HG02571 (cell line): ENCODE results near the gene RPS19.
A peak's percentile ranks its signal among the peaks of the same experiment; 100 is the strongest.
"Not testable (repeated sequence)": the region's sequence is repeated elsewhere in the genome, so short reads cannot be mapped to it uniquely, and the experiment has no call there.

Experiments used
- ATAC-seq: cut with Tn5 transposase; IDR thresholded peaks from one replicate; pipeline ENCODE4 v1.9.1; 2021; ENCODE audit warnings: mild to moderate bottlenecking, moderate library complexity; ENCODE audit not compliant: unreplicated experiment

Gene RPS19

DNA sequence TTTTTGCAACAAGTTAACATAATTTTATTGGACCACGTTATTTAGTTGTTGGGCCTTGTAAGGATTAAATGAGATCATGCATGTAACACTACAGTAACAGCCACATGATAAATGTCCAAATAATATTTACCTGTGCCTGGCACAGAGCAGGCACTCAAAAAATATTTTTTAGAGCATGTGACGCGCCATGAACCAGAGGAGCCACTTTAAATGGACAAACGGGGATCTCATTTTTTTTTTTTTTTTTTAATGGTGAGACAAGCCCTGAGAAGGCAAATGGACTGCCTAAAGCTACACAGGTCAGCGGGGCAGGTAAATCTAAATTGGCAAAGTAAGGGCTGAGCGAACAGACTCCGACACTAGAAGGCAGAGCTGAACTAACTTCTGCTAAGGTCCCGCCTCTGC is 840 bp upstream of the RPS19 start:
- no peak for ATAC-seq

DNA sequence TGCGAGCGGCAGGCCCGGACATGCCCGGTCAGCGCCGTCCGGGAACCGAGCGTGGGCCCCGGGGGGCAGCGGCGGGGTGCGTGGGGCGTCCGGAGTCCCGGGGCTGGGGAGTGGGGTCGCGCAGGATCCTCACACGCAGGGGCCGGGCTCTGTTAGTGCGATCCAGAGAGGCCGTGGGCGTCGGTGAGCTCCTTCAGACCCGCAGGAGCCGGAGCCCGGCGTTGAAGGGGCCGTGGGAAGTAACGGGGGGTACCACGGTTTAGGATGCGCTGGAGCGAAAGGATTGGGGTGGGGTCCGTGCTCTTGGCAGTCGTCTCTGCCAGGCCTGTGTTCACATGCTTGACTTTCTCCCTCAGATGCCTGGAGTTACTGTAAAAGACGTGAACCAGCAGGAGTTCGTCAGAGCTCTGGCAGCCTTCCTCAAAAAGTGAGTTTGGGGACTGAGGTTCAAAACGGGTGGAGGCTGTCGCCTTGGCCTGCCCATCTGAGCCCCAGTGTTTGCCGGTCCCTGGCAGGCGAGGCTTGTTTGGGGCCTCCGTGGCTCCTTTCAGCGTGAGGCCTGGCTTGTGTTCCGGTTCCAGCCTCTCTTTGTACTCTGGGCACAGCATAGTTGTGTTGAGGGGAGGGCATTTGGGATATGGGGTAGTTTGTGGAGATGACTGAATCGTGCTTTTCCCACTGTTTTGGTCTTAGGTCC is 512 bp downstream of the RPS19 start:
- no peak for ATAC-seq

DNA sequence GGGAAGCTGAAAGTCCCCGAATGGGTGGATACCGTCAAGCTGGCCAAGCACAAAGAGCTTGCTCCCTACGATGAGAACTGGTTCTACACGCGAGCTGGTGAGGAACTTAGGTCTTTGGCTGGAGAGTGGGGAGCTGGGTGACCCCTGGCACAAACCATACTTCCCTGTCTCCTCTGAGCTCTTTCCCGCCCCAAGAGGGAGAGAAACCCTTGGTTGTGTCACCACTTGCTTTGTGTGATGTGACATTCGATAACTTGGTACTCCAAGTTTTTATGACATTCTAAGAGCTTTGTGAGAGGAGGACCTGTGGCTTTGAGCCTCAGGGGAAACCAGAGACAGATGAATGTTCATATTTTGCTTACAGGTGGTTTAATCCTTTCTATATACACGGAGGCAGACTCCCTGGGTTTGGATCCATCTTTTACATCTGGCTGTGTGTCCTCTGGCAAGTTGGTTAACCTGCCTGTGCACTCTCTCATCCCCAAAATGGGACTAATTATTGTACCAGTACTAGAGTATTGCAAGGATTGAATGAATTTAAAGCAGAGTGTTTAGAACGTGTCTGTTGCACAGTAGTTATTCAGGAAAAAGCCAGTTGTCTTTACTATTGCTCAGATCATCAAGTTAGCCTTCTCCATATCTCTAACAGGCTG is 1.2 kb downstream of the RPS19 start:
- no peak for ATAC-seq

DNA sequence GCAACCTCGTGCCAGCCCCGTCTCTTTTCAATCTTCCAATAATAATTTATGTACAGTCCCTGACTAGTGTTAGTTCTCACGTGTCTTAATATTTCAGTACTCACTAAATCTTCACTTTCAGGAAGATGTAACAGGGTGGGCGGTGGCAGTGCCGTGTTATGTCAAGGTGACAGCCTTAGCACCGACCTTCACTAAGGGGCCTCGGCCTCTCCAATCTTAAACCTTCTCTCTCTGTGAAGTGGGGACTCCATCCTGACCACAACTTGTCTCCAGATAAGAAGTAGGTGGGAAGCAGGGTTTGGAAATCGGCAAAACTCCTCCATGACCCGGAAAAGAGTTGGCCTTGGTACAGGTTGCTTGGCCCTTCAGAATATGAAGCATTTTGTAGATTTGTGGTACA is 1.8 kb downstream of the RPS19 start:
- no peak for ATAC-seq

- no peak for ATAC-seq
Observed at GRCh38 chr19:41862445-41862986, 2.5 kb downstream of the RPS19 start.

- ATAC-seq = no peak
Observed at GRCh38 chr19:41863209-41863931, 3.3 kb downstream of the RPS19 start.

DNA sequence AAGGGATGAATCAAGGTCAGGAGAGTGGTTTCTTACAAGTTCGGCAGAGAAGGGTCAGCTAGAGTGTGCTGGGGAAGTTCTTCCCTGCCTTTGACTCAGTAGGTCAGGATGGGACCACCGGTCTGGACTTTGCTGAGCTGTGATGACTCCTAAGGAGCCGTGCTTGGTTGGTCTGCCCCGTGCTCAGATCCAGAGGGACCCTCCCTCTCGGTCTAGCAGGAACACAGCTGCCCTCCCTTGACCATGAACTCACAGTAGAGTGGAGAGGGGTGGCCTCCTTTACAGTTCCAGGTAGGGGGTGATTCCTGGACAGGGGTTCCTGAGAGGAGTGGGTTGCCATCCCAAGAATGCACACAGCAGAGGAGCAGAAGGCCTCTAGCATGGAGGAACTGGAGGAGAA is 4.3 kb downstream of the RPS19 start:
- ATAC-seq = no peak

DNA sequence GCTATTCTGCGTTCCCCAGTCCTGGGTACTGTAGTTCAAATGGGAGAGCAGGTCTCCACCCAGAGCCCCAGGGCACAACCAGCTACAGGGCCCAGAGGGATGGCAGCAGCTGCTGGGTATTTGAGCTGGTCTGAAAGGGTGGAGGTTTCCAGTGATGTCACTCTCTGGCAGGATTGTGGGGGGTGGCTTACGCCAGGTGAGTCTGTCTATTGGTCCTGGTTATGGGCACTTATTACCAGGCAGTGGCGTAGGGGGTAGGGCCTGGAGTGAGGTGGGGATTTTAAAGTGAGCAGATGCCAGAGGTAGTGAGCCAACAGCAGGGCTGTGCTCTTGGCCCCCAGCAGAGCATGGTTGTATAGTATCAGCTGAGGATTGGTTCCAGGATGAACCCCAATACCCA is 6.2 kb downstream of the RPS19 start:
- ATAC-seq = no peak

- ATAC-seq = no peak
Observed at GRCh38 chr19:41868120-41868988, 8.3 kb downstream of the RPS19 start.

DNA sequence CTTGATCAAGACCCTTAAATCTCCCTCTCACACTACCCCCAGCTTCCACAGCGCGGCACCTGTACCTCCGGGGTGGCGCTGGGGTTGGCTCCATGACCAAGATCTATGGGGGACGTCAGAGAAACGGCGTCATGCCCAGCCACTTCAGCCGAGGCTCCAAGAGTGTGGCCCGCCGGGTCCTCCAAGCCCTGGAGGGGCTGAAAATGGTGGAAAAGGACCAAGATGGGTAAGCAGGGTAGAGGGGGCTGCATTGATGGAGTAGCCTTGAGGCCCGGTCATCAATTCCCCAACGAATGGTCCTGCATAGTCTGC is 8.9 kb downstream of the RPS19 start:
- ATAC-seq = no peak

DNA sequence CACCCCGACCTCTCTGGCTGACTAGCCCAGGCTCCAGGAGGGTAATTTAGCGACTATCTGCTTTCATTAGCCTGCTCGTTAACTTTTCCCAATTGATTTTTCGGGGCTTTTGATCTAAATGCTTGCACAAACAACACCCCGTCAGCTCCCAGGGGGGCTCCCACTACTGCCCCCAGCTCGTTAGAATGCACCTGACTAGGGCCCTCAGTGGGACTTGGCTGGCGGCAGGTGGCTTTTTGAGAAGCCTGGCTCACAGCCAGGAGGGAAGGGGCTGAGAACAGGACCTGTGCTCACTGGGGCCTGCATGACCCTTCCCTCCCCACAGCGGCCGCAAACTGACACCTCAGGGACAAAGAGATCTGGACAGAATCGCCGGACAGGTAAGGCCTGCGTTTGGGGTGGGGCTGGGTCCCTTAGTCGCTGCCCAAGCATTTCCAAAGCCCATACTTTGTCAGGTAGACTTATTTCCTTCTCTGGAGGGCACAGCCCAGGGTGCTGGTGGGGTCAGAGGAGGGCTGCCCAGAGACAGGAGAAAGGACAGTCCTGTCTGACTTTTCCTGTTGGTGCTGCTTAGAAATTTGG is 9.4 kb downstream of the RPS19 start:
- no peak for ATAC-seq

DNA sequence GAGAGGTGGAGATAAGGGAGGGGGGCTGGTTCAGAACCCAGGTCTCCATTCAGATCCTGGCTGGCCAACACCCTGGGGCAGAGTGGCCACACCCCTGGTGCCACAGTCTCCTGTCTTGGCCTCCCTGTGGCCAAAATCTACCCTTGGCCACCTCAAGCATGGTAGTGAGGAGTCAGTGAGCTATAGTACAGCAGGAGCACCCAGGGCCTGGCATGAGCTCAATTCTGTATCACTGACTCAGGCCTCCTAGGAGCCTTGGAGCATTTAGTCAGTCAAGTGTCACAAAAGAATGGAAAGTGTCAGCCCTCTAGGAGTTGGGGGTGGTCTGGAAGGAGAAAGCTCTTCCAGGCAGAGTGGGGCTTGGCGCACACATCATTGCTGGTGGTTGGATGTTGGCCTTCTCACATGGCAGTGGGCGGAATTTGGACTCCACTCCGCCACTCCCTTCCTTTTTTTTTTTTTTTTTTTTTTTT is 10.4 kb downstream of the RPS19 start:
- no peak for ATAC-seq

DNA sequence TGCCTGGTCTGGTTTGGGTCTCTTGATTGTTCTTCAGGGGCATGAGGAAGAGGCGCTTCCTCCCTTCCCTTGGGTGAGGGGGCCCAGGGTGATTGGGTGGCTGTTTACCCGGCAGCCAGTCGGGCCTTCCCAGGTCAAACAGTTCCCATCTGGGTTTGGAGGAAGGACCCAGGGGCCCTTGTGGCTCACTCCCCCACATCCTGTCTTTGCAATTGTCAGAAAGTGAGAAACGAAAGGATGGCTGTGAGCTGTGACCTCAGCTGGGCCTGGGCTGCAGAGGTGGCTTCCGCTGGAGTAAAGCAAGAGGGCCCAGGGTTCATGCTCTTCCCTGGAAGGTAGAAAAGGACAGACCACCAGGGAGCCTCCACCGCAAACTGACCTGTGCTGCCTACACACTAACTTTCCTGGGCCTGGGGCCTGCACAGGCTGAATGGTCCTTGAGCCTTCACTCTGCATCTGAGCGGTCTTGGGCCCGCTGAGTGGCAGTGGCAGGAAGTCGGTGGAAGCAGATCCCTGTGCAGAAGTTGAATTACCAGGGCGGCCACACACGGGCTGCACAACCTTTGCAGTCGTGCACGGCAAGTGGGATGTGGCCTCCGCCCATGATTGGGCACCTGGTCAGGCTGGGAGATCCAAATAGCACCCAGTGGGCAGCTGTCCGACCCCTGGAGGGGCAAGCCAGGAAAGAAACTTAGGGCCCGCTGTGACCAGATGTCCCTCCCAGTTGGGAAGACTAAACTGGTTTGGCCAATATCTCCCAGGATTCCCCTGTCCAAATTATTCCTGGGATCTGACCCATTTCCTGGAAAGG is 11.7 kb downstream of the RPS19 start:
- ATAC-seq = peak; percentile 47

GRCh38 chr19:41872384-41872774 is 12.3 kb downstream of the RPS19 start:
- no peak for ATAC-seq

- no peak for ATAC-seq
Observed at GRCh38 chr19:41872775-41873647, 13.0 kb downstream of the RPS19 start.

DNA sequence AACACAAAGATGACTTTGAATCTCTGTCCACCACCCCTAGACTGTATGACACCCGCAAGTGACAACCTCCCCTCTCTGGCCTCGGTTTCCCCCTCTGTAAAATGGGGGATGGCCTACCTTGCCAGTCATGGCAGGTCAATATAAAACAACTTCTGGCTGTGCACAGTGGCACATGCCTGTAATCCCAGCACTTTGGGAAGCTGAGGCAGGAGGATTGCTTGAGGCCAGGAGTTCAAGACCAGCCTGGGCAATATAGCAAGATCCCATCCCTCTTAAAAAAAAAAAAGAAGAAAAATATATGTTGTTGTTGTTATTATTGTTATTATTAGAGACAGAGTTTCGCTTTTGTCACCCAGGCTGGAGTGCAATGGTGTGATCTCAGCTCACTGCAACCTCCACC is 15.9 kb downstream of the RPS19 start:
- ATAC-seq = not testable (repeated sequence)

DNA sequence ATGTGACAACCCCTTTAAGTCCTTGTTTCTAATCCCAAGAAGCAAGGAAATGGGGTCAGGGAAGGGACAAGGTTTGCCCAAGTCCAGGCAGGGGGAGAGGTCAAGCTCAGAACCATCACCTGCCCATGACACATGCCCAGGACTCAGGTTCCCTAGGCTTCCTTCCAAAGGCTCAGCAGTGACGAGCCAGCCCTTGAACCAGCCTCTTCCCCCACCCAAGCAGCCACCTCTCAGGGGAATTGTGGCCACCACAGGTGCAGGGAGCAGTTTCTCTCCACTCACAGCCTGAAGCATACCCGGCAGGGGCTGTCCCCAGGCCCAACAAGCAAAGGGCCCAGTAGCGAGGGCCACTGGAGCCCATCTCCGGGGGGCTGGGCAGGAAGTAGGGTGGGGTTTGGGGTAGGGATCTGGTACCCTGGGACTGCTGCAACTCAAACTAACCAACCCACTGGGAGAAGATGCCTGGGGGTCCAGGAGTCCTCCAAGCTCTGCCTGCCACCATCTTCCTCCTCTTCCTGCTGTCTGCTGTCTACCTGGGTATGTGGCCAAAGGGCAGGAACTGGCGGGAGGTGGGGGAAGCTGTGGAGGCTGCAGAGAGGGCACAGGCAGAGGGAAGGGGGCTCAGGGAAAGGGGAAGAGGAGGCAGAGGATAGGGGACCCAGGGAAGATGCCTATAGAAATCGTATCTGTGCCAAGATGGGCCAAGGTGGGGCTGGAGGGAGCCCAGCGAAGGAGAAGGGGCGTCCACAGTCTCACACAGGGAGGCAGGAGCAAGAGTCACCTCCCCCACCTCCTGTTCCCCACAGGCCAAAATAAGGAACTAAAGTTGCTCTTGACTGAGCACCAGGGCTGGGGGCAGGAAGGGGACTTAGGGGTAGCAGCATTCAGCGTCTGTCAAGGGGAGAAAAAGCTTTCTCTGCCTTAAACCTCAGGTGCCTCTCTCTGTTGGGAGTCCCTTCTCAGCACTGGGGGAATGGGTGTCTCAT is 17.1 kb downstream of the RPS19 start, which contains the start of gene CD79A:
Gene CD79A, plus strand, starts transcription at position 433 of the 986 bp plus-strand sequence. Its CDS starts 26 bp downstream, at position 459.
- ATAC-seq = peak; percentile 48
